H1 (cell line): Measurements from ENCODE around the gene RAD52. TPM values are rescaled to one million over a fixed set of nuclear protein-coding genes. Genes with fewer than 3 reads are reported as not detected.

Source experiments
- CTCF ChIA-PET: fragments of 300-600 bp; sonication (Branson Sonifier 250); formaldehyde crosslinking; loops from one replicate; lab custom pipeline; 2021; ENCODE audit not compliant: partially characterized antibody; lab: Charles Lee
- POLR2A ChIA-PET: fragments of 300-600 bp; sonication (Branson Sonifier 250); formaldehyde crosslinking; loops from one replicate; lab custom pipeline; 2021; ENCODE audit warnings: inconsistent platforms; ENCODE audit not compliant: partially characterized antibody; lab: Charles Lee
- DNase-seq, 2 experiments: peaks; one replicate each; pipeline versions ENCODE4 v3.0.0 to v3.0.0-alpha.2; 2010 to 2022; ENCODE audit warnings: low spot score in 2 of 2, low read depth in 1 of 2, mixed read lengths in 1 of 2
- FAIRE-seq: peaks from 2 replicates; lab custom pipeline; 2011; peaks lifted over from hg19 to GRCh38; lab: Jason Lieb, UNC
- H2AFZ ChIP-seq: 2 replicates; pipeline ENCODE4 v1.8.1; 2012; ENCODE audit warnings: low read length, inconsistent platforms
- H2AK5ac ChIP-seq: 2 replicates; pipeline ENCODE4 v1.6.1; 2013; ENCODE audit warnings: low read depth, low read length
- H2BK120ac ChIP-seq: replicated peaks from 2 replicates; pipeline ENCODE3; 2013; ENCODE audit warnings: low read depth, low read length, inconsistent platforms
- H2BK12ac ChIP-seq: 2 replicates; pipeline ENCODE4 v1.6.1; 2013; ENCODE audit warnings: low read depth, low read length
- H2BK15ac ChIP-seq: 2 replicates; pipeline ENCODE4 v1.6.1; 2013; ENCODE audit warnings: low read length
- H2BK20ac ChIP-seq: 2 replicates; pipeline ENCODE4 v1.6.1; 2013; ENCODE audit warnings: low read length
- H2BK5ac ChIP-seq: 2 replicates; pipeline ENCODE4 v1.6.1; 2013; ENCODE audit warnings: low read depth, low read length
- H3K14ac ChIP-seq: 2 replicates; pipeline ENCODE4 v1.6.1; 2013; ENCODE audit warnings: inconsistent platforms; ENCODE audit not compliant: insufficient read length
- H3K18ac ChIP-seq: 2 replicates; pipeline ENCODE4 v1.6.1; 2013; ENCODE audit warnings: low read length; ENCODE audit errors: extremely low read depth
- H3K23ac ChIP-seq: 2 replicates; pipeline ENCODE4 v1.6.1; 2013; ENCODE audit warnings: inconsistent platforms; ENCODE audit not compliant: insufficient read length
- H3K23me2 ChIP-seq: 2 replicates; pipeline ENCODE4 v1.6.1; 2013; ENCODE audit warnings: low read depth, low read length
- H3K27ac ChIP-seq: 2 replicates; pipeline ENCODE4 v1.6.1; 2011; ENCODE audit warnings: low read depth, low read length, inconsistent platforms
- H3K27me3 ChIP-seq, 4 experiments: replicated peaks in 1 of 4; 1 replicate in 1 of 4; 2 replicates in 3 of 4; pipeline versions ENCODE4 v1.6.1 to v1.8.1; 2011 to 2013; ENCODE audit warnings: low read length in 3 of 4, mild to moderate bottlenecking in 3 of 4, inconsistent platforms in 2 of 4, mixed read lengths in 2 of 4, moderate library complexity in 1 of 4; ENCODE audit not compliant: control insufficient read depth in 3 of 4, insufficient read depth in 3 of 4; ENCODE audit errors: extremely low read depth in 1 of 4
- H3K36me3 ChIP-seq, 4 experiments: 2 replicates each; pipeline versions ENCODE4 v1.6.1 to v1.8.1; 2011 to 2013; ENCODE audit warnings: mild to moderate bottlenecking in 4 of 4, low read length in 3 of 4, moderate library complexity in 2 of 4, control low read depth in 1 of 4, inconsistent platforms in 1 of 4; ENCODE audit not compliant: insufficient read depth in 4 of 4, control insufficient read depth in 2 of 4
- H3K4ac ChIP-seq: replicated peaks from 2 replicates; pipeline ENCODE3; 2013; ENCODE audit warnings: low read length, low read depth, mixed read lengths, inconsistent platforms; ENCODE audit not compliant: insufficient read length
- H3K4me1 ChIP-seq, 4 experiments: replicated peaks in 1 of 4; 1 replicate in 1 of 4; 2 replicates in 3 of 4; pipeline versions ENCODE4 v1.6.1 to v1.8.1; 2011 to 2013; ENCODE audit warnings: low read length in 3 of 4, inconsistent platforms in 2 of 4, mixed read lengths in 1 of 4; ENCODE audit not compliant: insufficient read depth in 4 of 4, control insufficient read depth in 3 of 4
- H3K4me2 ChIP-seq, 2 experiments: 2 replicates each; pipeline versions ENCODE4 v1.6.1 to v1.8.1; 2011 to 2013; ENCODE audit warnings: low read depth in 2 of 2, low read length in 2 of 2, control low read depth in 1 of 2, inconsistent platforms in 1 of 2, mild to moderate bottlenecking in 1 of 2; ENCODE audit not compliant: insufficient read depth in 1 of 2
- H3K4me3 ChIP-seq, 4 experiments: fragments of 200-600, 300-600 bp in 1 of 4; sonication (generic), shearing (Covaris generic), sonication (Bioruptor Twin) in 1 of 4; 2 replicates each; pipeline versions ENCODE4 v1.5.1 to v1.8.1; 2011 to 2016; ENCODE audit warnings: low read length in 4 of 4, low read depth in 3 of 4, control low read depth in 2 of 4, inconsistent platforms in 2 of 4, mild to moderate bottlenecking in 2 of 4, mixed read lengths in 1 of 4, moderate library complexity in 1 of 4; ENCODE audit not compliant: insufficient read depth in 2 of 4; ENCODE audit errors: extremely low read depth in 1 of 4
- H3K56ac ChIP-seq: replicated peaks from 2 replicates; pipeline ENCODE3; 2013; ENCODE audit warnings: low read depth, mild to moderate bottlenecking, mixed read lengths, low read length, inconsistent platforms; ENCODE audit not compliant: insufficient read length
- H3K79me1 ChIP-seq: 2 replicates; pipeline ENCODE4 v1.6.1; 2013; ENCODE audit warnings: low read depth, low read length, control low read depth
- H3K79me2 ChIP-seq, 2 experiments: 2 replicates each; pipeline versions ENCODE4 v1.6.1 to v1.8.1; 2012 to 2013; ENCODE audit warnings: low read length in 2 of 2, mild to moderate bottlenecking in 2 of 2, inconsistent platforms in 1 of 2; ENCODE audit not compliant: insufficient read depth in 2 of 2, control insufficient read depth in 1 of 2
- H3K9ac ChIP-seq, 4 experiments: replicated peaks in 1 of 4; 1 replicate in 1 of 4; 2 replicates in 3 of 4; pipeline versions ENCODE4 v1.6.1 to v1.8.1; 2011 to 2013; ENCODE audit warnings: low read depth in 3 of 4, low read length in 3 of 4, control low read depth in 2 of 4, mild to moderate bottlenecking in 2 of 4, moderate library complexity in 2 of 4, inconsistent platforms in 1 of 4; ENCODE audit errors: extremely low read depth in 1 of 4
- H3K9me3 ChIP-seq, 2 experiments: 2 replicates each; pipeline versions ENCODE4 v1.6.1 to v1.8.1; 2012 to 2013; ENCODE audit warnings: mild to moderate bottlenecking in 2 of 2, moderate library complexity in 2 of 2, control low read depth in 1 of 2, inconsistent platforms in 1 of 2, low read depth in 1 of 2, low read length in 1 of 2, mixed read lengths in 1 of 2; ENCODE audit not compliant: insufficient read depth in 2 of 2
- H4K20me1 ChIP-seq, 2 experiments: replicated peaks in 1 of 2; 2 replicates each; pipeline versions ENCODE3 to v1.8.1; 2011 to 2013; ENCODE audit warnings: inconsistent platforms in 2 of 2, low read length in 2 of 2, mild to moderate bottlenecking in 1 of 2; ENCODE audit not compliant: insufficient read depth in 2 of 2, control insufficient read depth in 1 of 2
- H4K5ac ChIP-seq: 2 replicates; pipeline ENCODE4 v1.6.1; 2013; ENCODE audit warnings: low read length, low read depth, mixed read lengths, inconsistent platforms; ENCODE audit not compliant: insufficient read length
- H4K8ac ChIP-seq: 2 replicates; pipeline ENCODE4 v1.8.0; 2013; ENCODE audit warnings: mild to moderate bottlenecking, moderate library complexity, low read length, inconsistent platforms; ENCODE audit not compliant: insufficient read depth; ENCODE audit errors: extremely low read depth
- H4K91ac ChIP-seq: replicated peaks from 2 replicates; pipeline ENCODE3; 2013; ENCODE audit warnings: low read length, mixed read lengths, inconsistent platforms; ENCODE audit not compliant: insufficient read length
- ATF3 ChIP-seq: IDR thresholded peaks from 2 replicates; pipeline ENCODE4 v1.6.1; 2011; ENCODE audit warnings: low read depth, mild to moderate bottlenecking, low read length; ENCODE audit not compliant: insufficient read depth
- BACH1 ChIP-seq: IDR thresholded peaks from 2 replicates; pipeline ENCODE4 v1.6.1; 2012; ENCODE audit warnings: low read length, improper control_type of control experiment
- CHD2 ChIP-seq: IDR thresholded peaks from 2 replicates; pipeline ENCODE4 v1.6.1; 2012; ENCODE audit warnings: low read length, improper control_type of control experiment
- CREB1 ChIP-seq: IDR thresholded peaks from 2 replicates; pipeline ENCODE4 v1.6.1; 2012; ENCODE audit warnings: inconsistent platforms
- GABPA ChIP-seq: IDR thresholded peaks from 2 replicates; pipeline ENCODE4 v1.6.1; 2011; ENCODE audit warnings: mild to moderate bottlenecking, low read length, moderate library complexity, borderline replicate concordance; ENCODE audit not compliant: insufficient read depth
- GTF2F1 ChIP-seq: IDR thresholded peaks from 2 replicates; pipeline ENCODE4 v1.6.1; 2012; ENCODE audit warnings: low read depth, low read length, improper control_type of control experiment, borderline replicate concordance
- JUN ChIP-seq: IDR thresholded peaks from 2 replicates; pipeline ENCODE4 v1.6.1; 2011; ENCODE audit warnings: low read depth, mild to moderate bottlenecking, improper control_type of control experiment, low read length
- POLR2AphosphoS5 ChIP-seq: IDR thresholded peaks from 2 replicates; pipeline ENCODE4 v1.6.1; 2011; ENCODE audit warnings: low read depth, low read length
- SIN3A ChIP-seq, 2 experiments: IDR thresholded peaks in 1 of 2; conservative IDR thresholded peaks in 1 of 2; 2 replicates each; pipeline ENCODE4 v1.6.1; 2011 to 2012; ENCODE audit warnings: low read length in 2 of 2, improper control_type of control experiment in 1 of 2, low read depth in 1 of 2, mild to moderate bottlenecking in 1 of 2
- SIX5 ChIP-seq: IDR thresholded peaks from 2 replicates; pipeline ENCODE4 v1.6.1; 2011; ENCODE audit warnings: mild to moderate bottlenecking, low read depth, low read length
- SRF ChIP-seq: IDR thresholded peaks from 2 replicates; pipeline ENCODE4 v1.6.1; 2011; ENCODE audit warnings: mild to moderate bottlenecking, low read depth, low read length, moderate library complexity
- YY1 ChIP-seq: IDR thresholded peaks from 2 replicates; pipeline ENCODE4 v1.6.1; 2011; ENCODE audit warnings: low read depth, mild to moderate bottlenecking, low read length
- WGBS, 2 experiments: shearing (Covaris generic) in 1 of 2; methylation state at CpG; one replicate each; pipeline versions ENCODE4 v1.1.6 to v1.1.7; 2013 to 2015; ENCODE audit warnings: low lambda C conversion rate in 2 of 2, mixed read lengths in 2 of 2, inconsistent platforms in 1 of 2, low coverage in 1 of 2, missing lambda C conversion rate in 1 of 2; ENCODE audit not compliant: insufficient replicate concordance in 2 of 2, insufficient coverage in 1 of 2, insufficient read length in 1 of 2; ENCODE audit errors: extremely low coverage in 1 of 2, missing lambda C conversion rate in 1 of 2; 5-methylcytosine and 5-hydroxymethylcytosine counted together
- polyA plus RNA-seq, 7 experiments: library from polyadenylated mRNA; depleted of rRNA in 3 of 7; stranded (reverse) in 5 of 7; unstranded in 2 of 7; fragments of >200 nt in 5 of 7; fragments of 200-250 nt in 2 of 7; gene quantifications; 1 replicate in 5 of 7; 2 replicates in 1 of 7; 4 replicates in 1 of 7; pipeline versions ENCODE4 v1.2.1 to v1.2.3, GENCODE V29; 2011 to 2013; ENCODE audit warnings: missing spikeins in 2 of 7, mixed read lengths in 2 of 7
- total RNA-seq: library from RNA; stranded (reverse); fragmentation: NEBNext Ultra II Directional; extraction: Animal tissue kit (Norgen Biotek cat#: 25700); gene quantifications from 2 replicates; pipeline ENCODE4 v1.2.1, GENCODE V29; 2021
- TF ChIP-seq, protein P1 (sequence below): IDR thresholded peaks from 2 replicates; pipeline ENCODE4 v1.6.1; 2011; ENCODE audit warnings: low read length, improper control_type of control experiment

Gene RAD52
- total and polyA plus RNA-seq, 2 of the 8 experiments (the other 6 are each of a cell fraction or from before 2014, with no cell fraction given) = 12.5 to 14.3 TPM

- no peaks in the 10 kb centered on the region for H3K9me3 ChIP-seq
- CTCF ChIA-PET = interaction anchor here (1.2 to 1.3 kb wide), 2 partner anchors 10 to 333 kb away, joined by 3 read pairs; no protein-coding TSS in a partner anchor
- H2BK120ac ChIP-seq = no peak overlapping the region
- H3K23ac ChIP-seq = no peak overlapping the region
- H3K9ac ChIP-seq = no peak overlapping the region
- no peak overlapping the region for H3K14ac ChIP-seq
- H2BK5ac ChIP-seq = no peak overlapping the region
- no peak overlapping the region for H3K4ac ChIP-seq
- FAIRE-seq (no peak), DNase-seq (no peak)
- no peaks in the 10 kb centered on the region for H3K27me3 ChIP-seq
- H4K20me1 ChIP-seq = peaks cover 4 to 9% of the 10 kb centered on the region in 2 experiments
- no peak overlapping the region for H2BK20ac ChIP-seq
- no peak overlapping the region for H4K8ac ChIP-seq
- no peak overlapping the region for H4K5ac ChIP-seq
- H3K56ac ChIP-seq = no peak overlapping the region
- no peak overlapping the region for H2AK5ac ChIP-seq
- no peak overlapping the region for H3K27ac ChIP-seq
- no peaks in the 10 kb centered on the region; the same call in 1 of the 2 replicates for H3K23me2 ChIP-seq
- H2AFZ ChIP-seq = no peak overlapping the region
- no peaks in the 10 kb centered on the region for H3K79me2 ChIP-seq
- WGBS, 2 experiments = 87% methylated on average over 5 of the region's 5 CpGs; no CpG with 5 or more reads in 1 of the 2 experiments
- no peaks in the 10 kb centered on the region for H3K4me1 ChIP-seq
- no peak overlapping the region for H3K18ac ChIP-seq
- POLR2A ChIA-PET = interaction anchor here (1.0 to 1.1 kb wide), 2 partner anchors 9 to 29 kb away, joined by 3 to 4 read pairs; no protein-coding TSS in a partner anchor
- no peak overlapping the region for H3K4me2 ChIP-seq
- H2BK15ac ChIP-seq = no peak overlapping the region
- H4K91ac ChIP-seq = no peak overlapping the region
- peaks cover 11 to 76% (median 46%) of the 10 kb centered on the region in 4 experiments; a peak in 7 of 8 replicates for H3K36me3 ChIP-seq
- no peak overlapping the region for H3K4me3 ChIP-seq
- H3K79me1 ChIP-seq = no peaks in the 10 kb centered on the region; the same call in 1 of the 2 replicates
- H2BK12ac ChIP-seq = no peak overlapping the region
- TF ChIP-seq ATF3 = no peak
- no peak for TF ChIP-seq CREB1
- TF ChIP-seq GTF2F1 = no peak
- TF ChIP-seq GABPA = no peak
- no peak for TF ChIP-seq SIX5
- no peak for TF ChIP-seq CHD2
- TF ChIP-seq POLR2AphosphoS5 = no peak
- no peak for TF ChIP-seq JUN
- no peak for TF ChIP-seq BACH1
- TF ChIP-seq SRF = no peak
- TF ChIP-seq, protein P1, sequence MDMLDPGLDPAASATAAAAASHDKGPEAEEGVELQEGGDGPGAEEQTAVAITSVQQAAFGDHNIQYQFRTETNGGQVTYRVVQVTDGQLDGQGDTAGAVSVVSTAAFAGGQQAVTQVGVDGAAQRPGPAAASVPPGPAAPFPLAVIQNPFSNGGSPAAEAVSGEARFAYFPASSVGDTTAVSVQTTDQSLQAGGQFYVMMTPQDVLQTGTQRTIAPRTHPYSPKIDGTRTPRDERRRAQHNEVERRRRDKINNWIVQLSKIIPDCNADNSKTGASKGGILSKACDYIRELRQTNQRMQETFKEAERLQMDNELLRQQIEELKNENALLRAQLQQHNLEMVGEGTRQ = no peak
- no peak for TF ChIP-seq YY1
- TF ChIP-seq SIN3A (conservative IDR thresholded peaks at IDR 0.05 in 1 of 2, IDR thresholded peaks at IDR 0.05 in 1 of 2; ENCODE audit: low read depth in 1 of 2, low read length in 2 of 2) = no peak
Measured at GRCh38 chr12:904010-904414, 45.5 kb downstream of the RAD52 start.
